HG02852 (cell line): ENCODE measurements around the gene MYO6.

Experiments used
- ATAC-seq: cut with Tn5 transposase; IDR thresholded peaks from one replicate; pipeline ENCODE4 v1.9.1; 2021; ENCODE audit warnings: mild to moderate bottlenecking, moderate library complexity; ENCODE audit not compliant: unreplicated experiment

MYO6 gene

DNA sequence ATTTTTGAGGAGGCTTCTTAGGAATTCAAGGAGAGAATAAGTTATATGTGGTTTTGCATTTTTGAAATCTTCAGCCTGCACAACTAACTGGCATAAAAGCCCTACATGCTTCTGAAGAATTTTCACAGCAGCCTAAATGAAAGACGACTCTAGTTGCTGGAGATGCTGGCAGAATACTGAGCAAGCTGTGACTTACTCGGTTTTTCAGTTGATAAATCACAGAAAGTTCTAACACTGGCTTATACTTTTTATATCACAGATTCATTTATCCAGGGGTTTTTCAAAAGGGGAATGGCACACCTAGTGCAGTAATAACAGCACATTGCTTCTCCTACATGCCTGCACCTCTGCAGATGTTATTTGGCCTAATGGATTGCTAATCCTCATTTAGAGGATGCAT is 188.8 kb downstream of the MYO6 start:
- no peak for ATAC-seq

DNA sequence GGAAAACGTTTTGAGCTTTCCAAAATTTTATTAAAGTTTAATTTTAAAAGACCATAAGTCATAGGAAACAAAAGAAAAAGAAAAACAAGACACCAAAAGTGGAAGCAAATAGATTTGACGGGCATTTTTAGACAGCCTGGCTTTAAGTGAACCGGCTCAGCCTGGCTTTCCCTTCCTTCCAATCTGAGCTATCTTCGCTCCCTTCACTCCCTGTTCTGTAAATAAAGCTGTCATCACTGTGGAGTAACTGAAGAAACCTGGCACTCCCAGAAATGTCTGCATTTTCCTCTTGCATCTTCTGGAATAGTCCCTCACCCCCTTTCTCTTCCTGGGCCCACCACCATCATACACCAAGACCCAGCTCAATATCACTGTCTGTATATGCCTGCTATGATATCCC is 191.5 kb downstream of the MYO6 start:
- ATAC-seq, result no peak

DNA sequence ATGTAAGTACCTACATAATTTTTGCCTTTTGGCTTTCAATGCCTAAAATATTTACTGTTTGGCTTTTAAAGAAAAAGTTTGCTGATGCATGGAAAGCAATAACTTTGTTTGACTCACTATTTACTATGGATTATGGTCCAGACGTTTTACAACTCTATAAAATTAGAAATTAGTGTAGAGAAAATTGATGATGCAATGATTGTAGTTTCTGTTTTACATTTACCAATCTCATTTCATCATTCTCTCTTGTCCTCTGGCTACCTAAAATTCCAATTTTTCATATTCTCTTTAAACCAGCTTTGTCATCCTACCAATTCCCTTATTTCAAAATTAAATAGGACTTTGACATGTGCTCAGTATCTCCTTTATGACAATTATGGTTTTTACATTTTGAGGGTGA is 192.5 kb downstream of the MYO6 start:
- ATAC-seq, result no peak

DNA sequence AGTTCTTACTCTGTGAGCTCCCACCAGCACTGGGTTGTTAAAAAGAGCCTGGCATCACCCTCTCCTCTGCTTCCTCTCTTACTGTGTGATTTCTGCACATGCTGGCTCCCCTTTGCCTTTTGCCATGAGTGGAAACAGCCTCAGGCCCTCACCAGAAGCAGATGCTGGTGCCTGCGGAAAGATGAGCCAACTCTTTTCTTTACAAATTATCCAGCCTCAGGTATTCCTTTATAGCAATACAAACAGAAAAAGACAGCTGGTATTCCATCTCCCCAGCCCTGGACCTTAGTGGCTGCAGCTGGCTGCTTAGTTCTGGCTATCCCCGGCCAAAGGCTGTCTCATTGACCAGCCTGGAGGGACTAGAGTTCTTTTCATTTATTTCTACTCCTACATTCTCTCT is 194.3 kb downstream of the MYO6 start:
- ATAC-seq, result no peak

DNA sequence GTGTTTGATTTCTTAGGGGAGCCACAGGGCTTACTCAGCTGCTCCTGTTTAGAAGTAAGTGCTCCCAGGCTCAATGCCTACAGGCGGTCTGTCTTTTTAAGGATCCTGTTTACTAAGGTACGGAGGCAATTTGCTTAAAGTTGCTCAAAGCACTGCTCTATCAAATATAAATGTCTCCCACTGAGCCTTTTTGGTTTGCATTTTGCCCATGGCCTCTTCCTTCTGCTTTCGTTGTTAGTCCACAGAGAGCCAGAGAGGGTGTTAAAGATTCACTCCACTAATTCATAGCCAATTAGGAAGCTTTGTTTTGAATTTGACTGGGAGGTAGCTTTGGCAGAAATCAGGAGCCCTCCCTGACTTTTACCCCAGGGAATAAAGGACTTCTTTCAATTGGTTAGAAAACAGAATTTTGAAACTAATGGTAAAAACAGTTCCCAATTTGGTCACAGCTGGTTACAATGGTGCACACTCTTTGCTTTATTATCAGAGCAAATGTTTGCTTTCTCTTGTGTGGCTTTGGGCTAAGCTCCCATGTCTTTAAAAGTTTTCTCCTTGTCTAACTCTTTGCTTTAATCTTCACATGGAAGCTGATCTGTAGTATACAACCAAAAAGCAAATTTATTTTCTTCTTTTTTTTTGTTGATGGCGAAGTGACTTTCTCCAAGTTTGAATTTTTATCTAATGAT is 197.2 kb downstream of the MYO6 start:
- ATAC-seq, result no peak

DNA sequence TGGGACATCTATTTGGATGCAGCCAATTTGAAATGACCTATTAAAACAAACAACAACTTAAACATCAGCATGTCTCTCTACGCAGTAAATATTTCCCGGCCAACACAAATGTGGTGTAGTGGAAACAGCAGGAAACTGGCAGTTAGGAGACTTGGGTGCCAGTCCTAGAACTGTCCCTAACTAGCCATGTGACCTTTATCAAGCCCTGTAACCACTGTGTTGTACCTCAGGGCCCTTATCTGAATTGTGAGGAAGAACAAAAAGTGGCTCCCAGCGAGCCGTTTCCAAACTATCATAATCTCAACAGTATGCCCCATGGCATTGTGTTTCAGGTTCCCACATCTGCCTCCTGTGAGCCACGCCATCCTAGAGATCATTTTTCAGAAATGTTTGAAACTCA is 198.9 kb downstream of the MYO6 start:
- ATAC-seq, result no peak

DNA sequence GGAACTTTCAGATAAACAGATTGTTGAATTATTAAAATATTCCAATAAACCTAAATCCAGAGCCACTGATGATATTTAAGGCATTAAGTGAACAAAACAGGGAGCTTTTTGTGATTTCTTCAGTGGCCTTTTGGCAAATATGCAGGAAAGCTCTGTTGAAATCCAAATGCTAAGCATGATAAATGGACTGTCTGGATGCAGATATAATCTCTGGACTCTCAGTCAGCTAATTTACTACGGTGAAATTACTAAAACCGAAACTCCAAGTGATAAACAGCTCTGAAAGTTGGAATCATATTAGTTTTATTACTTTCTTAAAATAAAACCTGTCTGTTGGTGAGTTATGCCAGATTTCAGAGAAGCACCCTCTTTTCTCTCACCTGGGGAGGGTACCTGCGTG is 203.1 kb downstream of the MYO6 start:
- no peak for ATAC-seq

DNA sequence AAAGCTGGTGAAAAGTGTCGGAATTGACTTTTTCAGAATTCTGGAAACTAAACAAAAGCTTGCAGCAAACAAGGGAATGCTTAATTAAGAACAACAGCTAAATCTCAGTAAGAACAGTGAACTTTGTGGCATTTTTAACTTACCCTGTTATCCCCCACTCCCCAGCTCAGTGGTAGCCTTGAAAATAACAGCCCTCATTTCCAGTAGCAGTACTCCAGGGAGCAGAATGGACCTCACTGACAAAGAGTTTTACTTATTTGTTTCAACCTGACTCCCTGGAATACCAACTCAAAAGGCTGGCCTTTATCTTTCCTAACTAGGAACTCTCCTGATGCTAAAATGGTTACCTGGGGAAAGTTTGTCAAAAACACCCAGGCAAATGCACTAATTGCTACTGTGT is 214.5 kb downstream of the MYO6 start:
- ATAC-seq, result no peak

DNA sequence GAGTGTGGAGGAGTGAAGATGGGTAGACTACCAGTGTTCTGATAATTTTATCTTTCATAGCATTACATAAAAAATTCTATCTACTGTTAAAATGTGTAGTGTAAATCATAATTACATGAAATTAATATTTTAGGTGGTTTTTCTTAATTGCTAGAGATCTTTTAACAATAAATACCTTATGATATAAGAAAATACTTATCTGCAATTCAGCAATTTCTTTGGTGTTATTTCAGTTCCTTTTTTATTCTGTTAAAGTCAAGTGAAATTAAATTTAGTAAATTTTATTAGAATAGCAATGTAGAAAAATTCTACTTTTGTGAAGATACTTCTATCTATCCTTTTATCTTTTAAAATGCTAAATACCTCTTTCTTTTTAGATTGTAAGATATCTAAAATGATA is 219.1 kb downstream of the MYO6 start:
- ATAC-seq, result no peak
